Stomach (tissue), 4 donors: ENCODE data around the gene PNMA5.

Experiments used
- CTCF ChIP-seq, 7 experiments: fragments of 450-650 bp in 4 of 7; fragments of 200-600 bp in 3 of 7; sonication (generic) in 3 of 7; IDR thresholded peaks; one replicate each; pipeline ENCODE4 v1.5.1; 2016 to 2019; ENCODE audit warnings: antibody characterized with exemption in 7 of 7, control low read depth in 2 of 7, mild to moderate bottlenecking in 1 of 7
- POLR2A ChIP-seq, 4 donors: fragments of 450-650 bp; IDR thresholded peaks; one replicate each; pipeline ENCODE4 v1.6.1; 2016; ENCODE audit warnings: antibody characterized with exemption in 4 of 4, control low read depth in 2 of 4, mild to moderate bottlenecking in 1 of 4, moderate library complexity in 1 of 4

DNA sequence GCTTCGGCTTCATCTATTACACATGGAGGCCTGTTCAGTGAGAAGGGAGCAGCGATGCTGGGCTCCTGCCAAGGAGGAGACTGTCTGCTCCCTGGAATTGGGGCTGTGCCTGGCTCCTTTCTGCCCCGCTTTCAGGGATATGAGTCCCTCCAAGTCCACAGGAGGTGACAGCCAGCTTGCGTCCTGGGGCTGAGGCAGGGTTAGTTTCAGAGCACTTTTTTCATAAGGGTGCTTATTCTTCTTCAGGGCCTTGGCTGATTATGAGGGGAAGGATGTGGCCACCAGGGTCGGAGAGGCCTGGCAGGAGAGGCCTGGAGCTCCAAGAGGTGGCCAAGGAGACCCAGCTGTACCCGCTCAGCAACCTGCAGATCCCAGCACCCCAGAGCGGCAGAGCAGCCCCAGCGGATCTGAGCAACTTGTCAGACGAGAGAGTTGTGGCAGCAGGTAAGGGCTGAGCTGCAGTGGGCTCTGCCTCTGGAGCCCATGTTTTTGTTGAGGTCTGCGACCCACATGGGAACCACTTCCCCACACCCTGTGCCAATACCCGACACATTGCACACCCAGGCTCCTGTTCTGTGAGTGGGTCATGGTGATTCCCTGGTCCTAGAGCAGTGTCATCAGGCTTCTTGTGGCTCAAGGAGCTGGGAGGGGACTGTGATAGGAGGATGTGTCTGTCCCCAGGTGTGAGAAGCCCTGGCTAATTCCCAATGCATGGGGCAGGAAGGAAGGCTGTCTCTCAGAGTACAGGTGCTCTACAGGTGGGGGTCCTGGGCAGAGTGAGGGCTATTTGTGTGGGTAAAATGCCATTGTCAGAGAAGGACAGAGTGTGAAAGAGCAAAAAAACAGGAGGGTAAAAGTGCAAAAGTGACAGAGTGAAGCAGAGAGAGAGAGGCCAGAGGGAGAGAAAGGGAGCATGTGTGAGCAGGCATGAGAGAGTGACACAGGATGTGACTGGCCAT, 48.6 kb downstream of the PNMA5 start:
- TF ChIP-seq CTCF (IDR thresholded peaks at IDR 0.05) (no peak), POLR2A (IDR thresholded peaks at IDR 0.05) (no peak)
